ENCODE results near the gene DSG4.

GRCh38 chr18:31436825-31437224 is 60.2 kb downstream of the DSG4 start:
- TF ChIP-seq GATA3 (IDR thresholded peaks at IDR 0.05; ENCODE audit: borderline replicate concordance) (no peak), RNF2 (IDR thresholded peaks at IDR 0.05; ENCODE audit: borderline replicate concordance, low read depth) (no peak)
